ENCODE measurements around the gene FBXO42.
"Not testable (repeated sequence)": the region's sequence is repeated elsewhere in the genome, so short reads cannot be mapped to it uniquely, and the experiment has no call there.

The FBXO42 gene

DNA sequence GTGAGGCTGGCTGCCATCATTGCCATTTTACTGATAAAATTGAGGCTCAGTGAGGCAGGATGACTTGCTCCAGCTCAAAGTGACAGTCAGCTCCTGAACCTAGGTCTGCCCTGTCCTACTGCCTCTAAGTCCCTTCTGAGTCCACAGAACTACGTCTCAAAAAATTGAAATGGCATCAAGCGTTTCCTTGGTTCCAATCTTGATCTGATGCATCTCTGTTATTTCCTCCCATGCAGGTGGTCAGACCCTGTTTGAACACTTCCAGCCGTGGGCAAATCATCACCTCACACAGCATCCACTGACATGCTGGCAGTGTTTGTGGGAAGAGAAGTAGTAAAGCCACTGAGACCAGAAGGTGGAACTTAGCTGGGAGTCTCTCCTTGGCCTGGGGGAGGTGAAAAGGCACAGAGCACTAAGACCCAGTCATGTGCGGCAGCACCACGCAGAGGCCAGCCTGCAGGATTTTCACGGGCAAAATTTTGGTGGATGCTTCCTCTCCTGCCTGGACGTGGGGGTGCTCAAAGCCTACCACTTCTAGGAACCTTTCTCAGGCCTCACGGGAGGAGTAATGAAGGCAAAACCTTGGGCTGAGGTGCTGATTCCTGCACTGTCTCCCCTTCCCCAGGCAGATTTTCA is 107.5 kb downstream of the FBXO42 start:
- DNase-seq (ENCODE audit: low read depth in 2 of 2): no peak

DNA sequence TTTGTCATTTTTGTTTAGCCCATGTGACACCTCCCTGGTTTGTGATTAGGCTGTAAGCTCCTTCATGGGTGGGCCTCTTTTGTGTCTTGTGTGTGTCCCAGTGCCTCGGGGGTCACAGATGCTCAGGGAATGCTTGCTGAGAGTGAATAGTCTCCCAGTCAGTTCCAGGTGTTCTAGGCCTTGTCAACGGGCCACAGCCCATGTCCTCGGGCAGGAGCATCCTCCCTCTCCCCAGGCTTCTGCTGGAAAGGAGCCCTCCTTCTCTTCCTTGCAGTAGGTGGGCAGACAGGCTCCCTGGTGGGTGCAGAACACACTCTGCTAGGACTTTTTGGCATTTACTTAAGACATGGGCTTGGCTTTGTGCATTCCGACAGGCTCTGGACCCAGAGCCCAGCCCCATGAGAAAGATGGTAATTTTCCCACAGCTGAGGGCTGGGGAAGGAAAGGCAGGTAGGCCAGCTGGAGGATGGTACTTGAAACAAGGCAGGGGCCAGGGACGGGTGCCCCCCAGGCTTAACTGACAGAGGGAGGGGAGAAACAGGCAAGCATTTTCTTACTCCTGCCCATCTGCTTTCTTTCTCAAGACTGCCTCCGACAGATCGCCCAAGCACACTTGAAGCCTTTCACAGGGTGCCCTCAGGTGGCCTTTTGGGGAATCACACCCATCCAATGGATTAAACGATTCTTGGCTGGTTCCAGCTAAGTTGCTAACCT is 108.2 kb downstream of the FBXO42 start:
- DNase-seq (ENCODE audit: low read depth in 2 of 2): peak; percentile 53 to 54

DNA sequence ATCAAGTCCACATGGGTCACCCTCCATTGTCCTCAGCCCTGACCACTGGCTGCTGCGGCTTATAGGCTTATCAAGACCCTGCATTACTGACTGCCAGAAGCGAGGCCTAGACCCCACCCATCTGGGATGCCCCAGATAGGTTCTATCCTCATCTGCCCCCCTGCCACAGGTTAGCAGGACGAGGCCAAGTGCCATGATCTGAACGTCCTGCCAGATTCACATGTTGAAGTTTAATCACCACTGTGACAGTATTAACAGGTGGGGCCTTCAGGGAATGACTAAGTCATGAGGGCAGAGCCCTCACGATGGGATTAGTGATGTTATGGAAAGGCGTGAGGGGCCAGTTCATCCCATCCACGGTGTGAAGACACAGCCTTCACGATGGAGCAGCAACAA is 109.1 kb downstream of the FBXO42 start:
- no peak for DNase-seq (ENCODE audit: low read depth in 2 of 2)

DNA sequence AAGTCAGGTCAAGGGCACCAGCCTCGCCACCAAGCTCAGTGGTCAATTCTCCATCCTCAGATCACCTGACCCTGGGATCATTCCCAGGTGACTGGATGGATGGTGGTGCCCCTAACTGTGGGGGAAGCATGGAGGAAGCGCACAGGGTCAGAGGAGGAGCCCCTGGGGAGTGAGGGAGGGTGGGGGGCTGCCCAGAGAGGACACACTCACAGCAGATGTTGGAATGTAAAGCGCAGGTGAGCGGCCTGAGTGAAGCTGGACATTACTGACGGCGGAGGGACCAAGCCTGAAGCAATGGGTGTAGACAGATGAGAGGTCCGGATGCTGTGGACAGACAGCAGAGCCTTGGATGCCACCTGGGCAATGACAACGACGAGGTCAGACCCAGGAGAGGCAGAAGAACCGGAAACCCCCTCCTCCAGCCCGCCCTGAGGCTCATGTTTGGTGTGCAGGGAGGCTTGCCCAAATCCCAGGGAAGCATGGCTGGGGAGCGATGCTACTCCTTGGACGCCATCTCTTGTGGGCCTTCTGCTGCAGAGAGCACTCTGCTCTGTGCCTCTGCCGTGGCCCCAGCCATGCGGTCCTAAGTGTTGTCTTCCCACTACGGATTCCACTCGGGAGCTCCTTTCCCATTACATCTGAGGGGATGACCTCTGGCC is 109.6 kb downstream of the FBXO42 start:
- DNase-seq (ENCODE audit: low read depth in 2 of 2): no peak

- no peak for DNase-seq (ENCODE audit: low read depth in 2 of 2)
These were observed 111.0 kb downstream of the FBXO42 start for GRCh38 chr1:16241221-16241708.

GRCh38 chr1:16239972-16240491 is 112.2 kb downstream of the FBXO42 start:
- no peak for DNase-seq (ENCODE audit: low read depth in 2 of 2)

DNA sequence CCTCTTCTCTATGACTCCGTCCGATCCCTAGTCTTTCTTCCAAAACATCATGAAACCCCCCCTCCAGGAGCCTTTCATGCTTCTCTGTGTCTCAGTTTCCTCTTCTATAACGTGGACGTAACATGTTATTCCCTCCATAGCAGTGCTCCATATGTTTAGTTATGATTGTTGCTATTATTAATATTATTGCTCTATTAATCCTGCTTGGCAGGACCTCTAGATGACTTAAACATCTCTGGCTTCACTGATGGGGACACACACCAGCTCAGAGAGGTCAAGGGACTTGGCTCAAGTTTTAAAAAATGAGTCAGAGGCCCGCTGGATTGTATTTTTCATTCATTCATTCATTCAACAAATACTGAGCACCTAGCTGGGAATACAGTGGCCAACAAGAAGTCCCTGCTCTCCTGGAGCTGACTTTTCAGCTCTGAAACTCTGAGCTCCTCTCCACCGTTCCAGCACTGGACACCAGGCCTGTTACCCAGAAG is 114.9 kb downstream of the FBXO42 start:
- no peak for DNase-seq (ENCODE audit: low read depth in 2 of 2)

- DNase-seq (ENCODE audit: low read depth in 2 of 2): peak; percentile 90
These were observed 115.6 kb downstream of the FBXO42 start, which contains the start of gene CPLANE2 for GRCh38 chr1:16236511-16237342. TSS of gene CPLANE2 (minus strand) at chr1:16237183. CDS start at chr1:16236742, 441 bp downstream.

GRCh38 chr1:16235944-16236510 is 116.3 kb downstream of the FBXO42 start:
- DNase-seq (ENCODE audit: low read depth in 2 of 2): peak in 1 of 2 donors; percentile 33

GRCh38 chr1:16235347-16235746 is 116.9 kb downstream of the FBXO42 start:
- no peak for DNase-seq (ENCODE audit: low read depth in 2 of 2)

GRCh38 chr1:16233431-16233830 is 118.8 kb downstream of the FBXO42 start:
- no peak for DNase-seq (ENCODE audit: low read depth in 2 of 2)

- no peak for DNase-seq (ENCODE audit: low read depth in 2 of 2)
These were observed 120.0 kb downstream of the FBXO42 start for GRCh38 chr1:16232316-16232710.

DNA sequence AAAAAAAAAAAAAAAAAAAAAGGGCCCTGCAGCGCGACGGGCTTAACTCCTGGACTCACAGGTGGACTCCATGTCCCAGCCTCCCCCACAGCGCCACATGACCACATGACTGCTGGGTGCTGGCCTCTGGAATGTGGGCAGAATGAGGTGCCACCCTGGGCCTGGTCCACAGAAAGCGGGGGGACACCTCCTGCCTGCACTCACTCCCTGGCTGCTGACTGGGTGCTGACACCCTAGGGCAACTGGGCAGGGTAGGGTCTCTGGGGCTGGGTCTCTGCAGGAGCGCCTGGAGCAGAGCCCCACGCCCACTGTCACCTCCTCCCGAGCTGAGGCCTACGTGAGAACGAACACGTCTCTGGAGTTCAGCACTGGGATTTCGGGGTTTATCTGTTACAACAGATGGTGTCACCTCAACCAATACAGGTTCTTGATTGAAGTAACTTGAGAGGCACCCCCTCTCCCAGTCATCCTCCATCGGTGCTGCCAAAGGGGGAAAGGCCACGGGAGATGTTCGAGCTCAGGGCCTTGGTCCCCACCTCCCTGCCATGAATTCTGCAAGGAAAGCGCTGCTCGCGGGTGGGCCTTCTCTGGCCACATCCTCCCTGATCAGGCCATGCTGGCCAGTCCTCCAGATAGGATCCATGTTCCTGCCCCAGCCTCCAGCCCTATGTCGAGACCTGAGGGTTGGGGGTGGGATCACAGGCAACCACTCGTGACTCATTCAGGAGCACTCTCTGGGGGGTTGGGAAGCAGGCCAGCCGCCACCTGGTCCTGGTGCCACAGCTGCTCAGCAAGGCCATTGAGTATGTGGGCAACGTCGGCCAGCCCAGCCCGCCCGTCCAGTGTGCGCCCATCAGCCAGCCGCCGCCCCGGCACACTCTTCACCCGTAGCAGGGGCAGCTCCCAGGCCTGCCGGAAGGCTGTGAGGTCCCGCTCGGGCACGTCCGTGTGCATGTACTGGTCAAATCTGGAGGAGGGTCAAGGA is 120.7 kb downstream of the FBXO42 start:
- DNase-seq (ENCODE audit: low read depth in 2 of 2): no peak

DNA sequence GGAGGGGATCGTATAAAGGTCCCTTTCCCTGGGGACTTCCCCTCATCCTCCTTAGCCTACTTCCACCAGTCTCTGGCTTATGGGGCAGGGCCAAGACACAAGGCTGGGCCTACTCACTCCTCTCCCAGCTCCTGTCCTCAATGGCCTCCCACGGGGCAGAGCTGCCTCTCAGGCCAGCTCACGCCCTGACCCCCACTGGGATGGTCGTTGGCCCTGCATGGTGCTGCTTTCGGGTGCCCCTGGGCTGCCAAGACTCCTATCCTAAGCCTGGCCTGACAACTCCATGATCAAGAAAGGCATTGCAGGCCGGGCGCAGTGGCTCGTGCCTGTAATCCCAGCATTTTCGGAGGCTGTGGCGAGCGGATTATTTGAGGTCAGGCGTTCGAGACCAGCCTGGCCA is 121.5 kb downstream of the FBXO42 start:
- no peak for DNase-seq (ENCODE audit: low read depth in 2 of 2)

- DNase-seq (ENCODE audit: low read depth in 2 of 2): no peak
These were observed 122.1 kb downstream of the FBXO42 start for GRCh38 chr1:16229976-16230740.

DNA sequence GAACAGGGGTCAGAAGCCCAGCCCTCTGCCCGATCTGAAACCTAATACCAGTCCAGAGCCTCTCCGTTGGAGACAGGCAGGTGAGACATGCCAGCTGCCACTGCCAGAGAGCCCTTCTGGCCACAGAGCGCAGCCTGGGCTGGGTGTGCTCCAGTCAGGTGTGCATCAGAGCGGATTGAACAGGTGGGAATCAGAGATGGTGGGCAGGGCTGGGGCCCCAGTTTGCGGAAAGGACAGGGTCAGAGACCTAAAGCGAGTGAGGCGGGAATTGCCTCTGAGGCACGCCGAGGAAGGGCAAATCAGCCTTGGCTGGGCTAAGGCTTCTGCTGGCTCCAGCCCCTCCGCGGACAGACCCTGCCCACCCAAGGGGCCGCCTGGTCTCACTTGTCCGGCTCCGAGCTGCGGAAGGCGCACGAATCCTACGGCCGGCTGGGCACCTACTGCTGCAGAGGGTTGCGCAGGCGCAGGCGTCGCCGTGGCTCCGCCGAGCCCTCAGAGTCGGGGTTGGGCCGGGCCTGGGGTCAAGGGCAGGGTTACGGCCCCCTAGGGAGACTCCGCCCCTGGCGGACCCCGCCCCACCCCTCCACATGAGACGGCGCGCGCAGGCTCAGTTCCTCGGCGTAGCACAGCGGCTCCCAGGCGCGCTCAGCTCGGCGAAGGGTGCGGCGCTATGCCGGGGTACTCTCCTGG is 125.6 kb downstream of the FBXO42 start:
- no peak for DNase-seq (ENCODE audit: low read depth in 2 of 2)

DNA sequence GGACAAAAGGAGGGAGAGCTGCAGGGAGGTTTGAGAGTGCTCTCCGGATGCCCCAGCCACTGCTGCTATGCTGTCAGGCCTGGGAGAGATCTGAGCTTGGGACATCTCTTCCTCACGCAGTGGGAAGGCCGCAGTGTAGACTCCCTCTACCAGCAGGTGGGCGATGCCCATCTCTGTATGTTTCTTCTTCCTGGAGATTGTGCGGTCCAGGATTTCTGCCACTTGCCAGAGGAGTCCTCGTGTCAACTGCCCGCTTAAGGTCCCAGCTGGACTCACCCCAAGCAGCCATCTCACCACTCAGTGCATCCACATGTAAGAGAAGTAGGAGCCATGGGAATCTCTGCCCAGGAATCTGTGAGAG is 126.2 kb downstream of the FBXO42 start:
- DNase-seq (ENCODE audit: low read depth in 2 of 2): no peak

GRCh38 chr1:16224472-16224871 is 127.8 kb downstream of the FBXO42 start:
- DNase-seq (ENCODE audit: low read depth in 2 of 2): no peak

- DNase-seq (ENCODE audit: low read depth in 2 of 2): not testable (repeated sequence)
These were observed 129.6 kb downstream of the FBXO42 start for GRCh38 chr1:16222716-16223115.
